SK-N-SH treated with all-trans-retinoic acid at 6 μM for 48 hours (cell line): ENCODE results near the gene GPR63.

Experiments used
- ARNTL ChIP-seq: fragments of 450-650 bp; formaldehyde crosslinking; IDR thresholded peaks from 2 replicates; pipeline ENCODE4 v1.5.0; 2020; ENCODE audit warnings: low read depth, mild to moderate bottlenecking, moderate library complexity, borderline replicate concordance
- OSR1 ChIP-seq: fragments of 250-450 bp; sonication (Bioruptor Pico); IDR thresholded peaks from 2 replicates; pipeline ENCODE4 v1.8.0; 2022; ENCODE audit warnings: moderate library complexity, mild to moderate bottlenecking, inconsistent platforms
- RARB ChIP-seq: fragments of 250-450 bp; sonication (Bioruptor Pico); IDR thresholded peaks from 2 replicates; pipeline ENCODE4 v1.8.0; 2021; ENCODE audit warnings: mild to moderate bottlenecking, moderate library complexity
- SNAI2 ChIP-seq: fragments of 250-450 bp; sonication (Bioruptor Pico); IDR thresholded peaks from 2 replicates; pipeline ENCODE4 v1.5.0; 2020; ENCODE audit warnings: mild to moderate bottlenecking, moderate library complexity
- ZC3H10 ChIP-seq: fragments of 250-450 bp; sonication (Bioruptor Pico); IDR thresholded peaks from 2 replicates; pipeline ENCODE4 v1.5.1; 2021; ENCODE audit warnings: mild to moderate bottlenecking, moderate library complexity
- ZFP3 ChIP-seq: fragments of 250-450 bp; sonication (Bioruptor Pico); IDR thresholded peaks from 2 replicates; pipeline ENCODE4 v1.5.0; 2020; ENCODE audit warnings: mild to moderate bottlenecking, moderate library complexity
- ZNF565 ChIP-seq: fragments of 450-650 bp; formaldehyde crosslinking; conservative IDR thresholded peaks from 2 replicates; pipeline ENCODE4 v1.5.0; 2020; ENCODE audit warnings: low read depth, mild to moderate bottlenecking, moderate library complexity

DNA sequence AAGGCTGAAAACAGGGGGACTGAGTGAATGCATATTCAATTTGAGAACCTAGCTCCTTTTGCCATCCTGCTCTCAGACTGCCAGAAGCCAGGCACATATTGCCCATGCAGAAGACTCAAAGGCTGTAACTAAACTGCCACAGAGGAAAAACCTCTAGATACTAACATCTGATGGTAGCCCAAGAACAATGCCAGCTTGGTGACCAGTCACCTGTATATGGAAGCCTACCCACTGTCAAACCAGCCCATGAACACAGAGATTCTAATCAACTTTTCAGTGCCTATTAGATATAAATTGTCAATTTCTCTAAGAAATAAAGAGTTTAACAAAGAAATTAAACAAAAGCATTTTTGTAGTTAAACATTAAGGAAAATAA, 34.2 kb downstream of the GPR63 start:
- TF ChIP-seq ZNF565 (CRISPR knock-in tag): no peak
- TF ChIP-seq OSR1 (CRISPR knock-in tag): no peak
- TF ChIP-seq ZFP3 (CRISPR knock-in tag): no peak
- no peak for TF ChIP-seq RARB (CRISPR knock-in tag)
- no peak for TF ChIP-seq SNAI2 (CRISPR knock-in tag)
- TF ChIP-seq ARNTL (CRISPR knock-in tag): no peak
- TF ChIP-seq ZC3H10: no peak
